IMR-90 (cell line): ENCODE data around the gene COL13A1. TPM values are rescaled to one million over a fixed set of nuclear protein-coding genes. Genes with fewer than 3 reads are reported as not detected.
A peak's percentile ranks its signal among the peaks of the same experiment; 100 is the strongest.

Source experiments
- ATAC-seq: fragments of 200-7000 bp; cut with Tn5 transposase; 2 replicates; pipeline ENCODE4 v1.9.1; 2020; ENCODE audit warnings: low read depth, mild to moderate bottlenecking, moderate library complexity
- BruUV-seq: library from RNA; stranded (reverse); fragments of 400-500 nt; replicated peaks from 2 replicates; lab custom pipeline; 2021; lab: Mats Ljungman, UMichigan
- CTCF ChIA-PET: fragments of 300-600 bp; formaldehyde crosslinking; extraction: SDS; loops from one replicate; lab custom pipeline; 2021; ENCODE audit warnings: antibody characterized with exemption; lab: Yijun Ruan, JAX
- POLR2A ChIA-PET: fragments of 300-600 bp; sonication (Branson Sonifier 250); formaldehyde crosslinking; loops from one replicate; lab custom pipeline; 2022; ENCODE audit warnings: antibody characterized with exemption; ENCODE audit not compliant: unreplicated experiment; lab: Charles Lee
- DNase-seq: peaks from one replicate; pipeline ENCODE4 v3.0.0; 2013
- H2AFZ ChIP-seq: replicated peaks from 2 replicates; pipeline ENCODE3; 2013; ENCODE audit warnings: low read length, mild to moderate bottlenecking; ENCODE audit not compliant: poor library complexity
- H2AK5ac ChIP-seq: 2 replicates; pipeline ENCODE4 v1.6.1; 2013; ENCODE audit warnings: low read depth, low read length, inconsistent platforms
- H2AK9ac ChIP-seq: replicated peaks from 2 replicates; pipeline ENCODE3; 2013; ENCODE audit warnings: mild to moderate bottlenecking, low read depth, low read length, moderate library complexity; ENCODE audit not compliant: poor library complexity
- H2BK120ac ChIP-seq: 2 replicates; pipeline ENCODE4 v1.6.1; 2013; ENCODE audit warnings: low read depth, low read length, inconsistent platforms
- H2BK15ac ChIP-seq: 3 replicates; pipeline ENCODE4 v1.6.1; 2013; ENCODE audit warnings: low read depth, low read length, inconsistent platforms
- H2BK20ac ChIP-seq: 2 replicates; pipeline ENCODE4 v1.6.1; 2013; ENCODE audit warnings: low read depth, mild to moderate bottlenecking, inconsistent platforms, low read length, moderate library complexity
- H2BK5ac ChIP-seq: 2 replicates; pipeline ENCODE4 v1.6.1; 2013; ENCODE audit warnings: mild to moderate bottlenecking, low read depth, low read length, inconsistent platforms; ENCODE audit not compliant: poor library complexity, severe bottlenecking
- H3K14ac ChIP-seq: replicated peaks from 2 replicates; pipeline ENCODE4 v1.6.1; 2013; ENCODE audit warnings: low read depth, low read length, inconsistent platforms
- H3K18ac ChIP-seq: 2 replicates; pipeline ENCODE4 v1.6.1; 2013; ENCODE audit warnings: low read depth, low read length, control low read depth
- H3K23ac ChIP-seq: 2 replicates; pipeline ENCODE4 v1.6.1; 2013; ENCODE audit warnings: low read depth, low read length, inconsistent platforms
- H3K27ac ChIP-seq: 2 replicates; pipeline ENCODE4 v1.5.1; 2013; ENCODE audit warnings: mild to moderate bottlenecking, control low read depth, low read length; ENCODE audit not compliant: insufficient read depth
- H3K27me3 ChIP-seq: 2 replicates; pipeline ENCODE4 v1.6.1; 2013; ENCODE audit warnings: low read length; ENCODE audit not compliant: control insufficient read depth, insufficient read depth
- H3K36me3 ChIP-seq: 2 replicates; pipeline ENCODE4 v1.6.1; 2013; ENCODE audit warnings: low read length, mixed read lengths; ENCODE audit not compliant: control insufficient read depth, insufficient read depth
- H3K4ac ChIP-seq: 2 replicates; pipeline ENCODE4 v1.6.1; 2013; ENCODE audit warnings: low read depth, low read length, inconsistent platforms
- H3K4me1 ChIP-seq: 2 replicates; pipeline ENCODE4 v1.6.1; 2013; ENCODE audit warnings: low read length, mixed read lengths; ENCODE audit not compliant: control insufficient read depth, insufficient read depth
- H3K4me2 ChIP-seq: 2 replicates; pipeline ENCODE4 v1.6.1; 2013; ENCODE audit warnings: low read depth, mild to moderate bottlenecking, control low read depth, low read length, moderate library complexity
- H3K4me3 ChIP-seq: 2 replicates; pipeline ENCODE4 v1.5.1; 2013; ENCODE audit warnings: low read depth, mild to moderate bottlenecking, control low read depth, low read length, moderate library complexity; ENCODE audit not compliant: insufficient read depth
- H3K56ac ChIP-seq: 2 replicates; pipeline ENCODE4 v1.6.1; 2013; ENCODE audit warnings: low read length, inconsistent platforms; ENCODE audit not compliant: insufficient read depth; ENCODE audit errors: extremely low read depth
- H3K79me1 ChIP-seq, 2 experiments: 2 replicates each; pipeline ENCODE4 v1.6.1; 2013; ENCODE audit warnings: low read length in 2 of 2, inconsistent platforms in 1 of 2, low read depth in 1 of 2
- H3K9ac ChIP-seq: 2 replicates; pipeline ENCODE4 v1.6.1; 2013; ENCODE audit warnings: low read depth, low read length, control low read depth
- H3K9me1 ChIP-seq: 2 replicates; pipeline ENCODE4 v1.6.1; 2013; ENCODE audit warnings: low read length, inconsistent platforms; ENCODE audit not compliant: insufficient read depth
- H3K9me3 ChIP-seq: 2 replicates; pipeline ENCODE4 v1.6.1; 2013; ENCODE audit warnings: low read length; ENCODE audit not compliant: control insufficient read depth, insufficient read depth
- H4K20me1 ChIP-seq: 2 replicates; pipeline ENCODE4 v1.6.1; 2013; ENCODE audit warnings: low read length, inconsistent platforms; ENCODE audit not compliant: insufficient read depth
- H4K5ac ChIP-seq: 2 replicates; pipeline ENCODE4 v1.6.1; 2013; ENCODE audit warnings: mild to moderate bottlenecking, low read depth, low read length, control low read depth
- H4K8ac ChIP-seq, 2 experiments: 2 replicates each; pipeline ENCODE4 v1.6.1; 2013; ENCODE audit warnings: low read depth in 2 of 2, low read length in 2 of 2, control low read depth in 1 of 2, inconsistent platforms in 1 of 2
- H4K91ac ChIP-seq: 2 replicates; pipeline ENCODE4 v1.6.1; 2013; ENCODE audit warnings: low read depth, low read length, inconsistent platforms; ENCODE audit not compliant: insufficient read depth
- BHLHE40 ChIP-seq: fragments of 150-350 bp; IDR thresholded peaks from 2 replicates; pipeline ENCODE4 v1.6.1; 2016; ENCODE audit warnings: mild to moderate bottlenecking, low read depth, low read length
- CEBPB ChIP-seq: IDR thresholded peaks from 2 replicates; pipeline ENCODE4 v1.6.1; 2012; ENCODE audit warnings: low read depth, low read length, improper control_type of control experiment
- CHD1 ChIP-seq: IDR thresholded peaks from 2 replicates; pipeline ENCODE4 v1.6.1; 2012; ENCODE audit warnings: low read depth, low read length, improper control_type of control experiment
- FOS ChIP-seq: fragments of 150-350 bp; IDR thresholded peaks from 2 replicates; pipeline ENCODE4 v1.6.1; 2016; ENCODE audit warnings: low read depth, low read length
- MAFK ChIP-seq: IDR thresholded peaks from 2 replicates; pipeline ENCODE4 v1.6.1; 2012; ENCODE audit warnings: low read depth, low read length, improper control_type of control experiment
- MAZ ChIP-seq: IDR thresholded peaks from 2 replicates; pipeline ENCODE4 v1.6.1; 2012; ENCODE audit warnings: low read depth, mild to moderate bottlenecking, low read length, improper control_type of control experiment, moderate library complexity, borderline replicate concordance
- POLR2A ChIP-seq: IDR thresholded peaks from 2 replicates; pipeline ENCODE4 v1.6.1; 2012; ENCODE audit warnings: mild to moderate bottlenecking, low read depth, low read length
- RAD21 ChIP-seq: IDR thresholded peaks from 2 replicates; pipeline ENCODE4 v1.6.1; 2012; ENCODE audit warnings: low read length, improper control_type of control experiment
- RCOR1 ChIP-seq: IDR thresholded peaks from 2 replicates; pipeline ENCODE4 v1.6.1; 2012; ENCODE audit warnings: mild to moderate bottlenecking, low read length, improper control_type of control experiment; ENCODE audit not compliant: insufficient replicate concordance
- RFX5 ChIP-seq: IDR thresholded peaks from 2 replicates; pipeline ENCODE4 v1.8.0; 2012; ENCODE audit warnings: low read depth, mild to moderate bottlenecking, low read length, moderate library complexity
- SMC3 ChIP-seq: fragments of 150-350 bp; IDR thresholded peaks from 2 replicates; pipeline ENCODE4 v1.6.1; 2016; ENCODE audit warnings: low read depth, mild to moderate bottlenecking, antibody characterized with exemption, low read length, moderate library complexity
- WGBS, 2 experiments: methylation state at CpG; one replicate each; pipeline versions ENCODE4 v1.1.5 to v1.1.7; 2013; ENCODE audit warnings: missing lambda C conversion rate in 2 of 2; ENCODE audit not compliant: insufficient read length in 1 of 2; ENCODE audit errors: extremely low coverage in 2 of 2; 5-methylcytosine and 5-hydroxymethylcytosine counted together
- dilution Hi-C: fragments of 300-500 bp; cut with HindIII; formaldehyde crosslinking; loops from one replicate; pipeline ENCODE4 v1.14.3; 2018; ENCODE audit warnings: low sequenced_read_pairs; ENCODE audit not compliant: unreplicated experiment
- in situ Hi-C: fragments of 300-500 bp; cut with MboI; formaldehyde crosslinking; loops from 3 replicates; pipeline ENCODE4 v1.14.3; 2019; ENCODE audit warnings: low sequenced_read_pairs, inconsistent platforms, mixed read lengths
- intact Hi-C: fragments of 100-400 bp; cut with micrococcal nuclease; formaldehyde crosslinking; loops from 2 replicates; pipeline ENCODE4 v1.10.0; 2022
- polyA plus RNA-seq, 3 experiments: library from polyadenylated mRNA; depleted of rRNA; stranded (reverse); fragments of >200 nt; gene quantifications; 2 replicates each; pipeline ENCODE4 v1.2.3, GENCODE V29; 2012; ENCODE audit warnings: low replicate concordance in 1 of 3
- total RNA-seq: library from RNA; depleted of rRNA; stranded (reverse); fragments of >200 nt; gene quantifications from 2 replicates; pipeline ENCODE4 v1.2.3, GENCODE V29; 2012
- TF ChIP-seq, protein P1 (sequence below): conservative IDR thresholded peaks from 2 replicates; pipeline ENCODE4 v1.5.1; 2012; ENCODE audit warnings: mild to moderate bottlenecking, low read depth, low read length, improper control_type of control experiment

Gene COL13A1
- total and polyA plus RNA-seq, 2 of the 4 experiments (the other 2 are of a cell fraction): 12.2 to 31.3 TPM

DNA sequence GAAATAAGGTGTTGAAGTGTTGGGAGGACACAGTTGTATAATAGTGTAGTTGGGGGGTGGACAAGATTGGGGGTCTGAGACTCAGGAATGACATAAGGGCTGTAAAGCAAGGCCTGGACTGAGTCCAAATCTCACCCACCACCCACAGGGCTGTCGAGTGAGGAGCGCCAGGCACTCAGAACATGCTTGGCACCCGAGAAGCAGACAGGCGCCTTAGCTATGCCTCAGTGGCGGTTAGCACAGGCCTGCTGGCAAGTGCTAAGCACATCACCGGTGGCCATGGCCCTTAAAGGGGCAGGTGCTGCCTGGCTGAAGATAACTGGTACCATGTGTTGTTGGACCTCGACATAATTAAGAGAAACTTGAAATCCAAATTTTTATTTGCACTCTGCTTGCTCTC, 90.7 kb downstream of the COL13A1 start:
- Histone ChIP-seq H3K79me1 (no peaks in the 10 kb centered on the region), H3K9me3 (no peaks in the 10 kb centered on the region), H3K4me3 (no peak overlapping the region), H2AFZ (peak overlapping the region; percentile 56), H3K36me3 (peaks cover 3% of the 10 kb centered on the region; the same call in 1 of the 2 replicates), H2BK120ac (no peak overlapping the region), H3K4ac (no peak overlapping the region), H3K56ac (no peak overlapping the region), H4K5ac (no peak overlapping the region), H3K4me2 (no peak overlapping the region), H2BK5ac (no peak overlapping the region), H3K9ac (no peak overlapping the region), H4K91ac (no peak overlapping the region), H2BK20ac (no peak overlapping the region), H3K23ac (no peak overlapping the region), H3K18ac (no peak overlapping the region), H2AK9ac (no peak overlapping the region), H3K27ac (no peak overlapping the region), H2AK5ac (no peak overlapping the region), H4K20me1 (0 out of 2 replicates have a peak, but pooled peaks cover 4% of the 10 kb centered on the region), H3K9me1 (peaks cover 15% of the 10 kb centered on the region), H3K4me1 (peaks cover 10% of the 10 kb centered on the region; the same call in 1 of the 2 replicates), H2BK15ac (no peak overlapping the region), H3K14ac (no peak overlapping the region), H4K8ac (no peak overlapping the region), H3K27me3 (no peaks in the 10 kb centered on the region)
- in situ Hi-C loops (no loop called here), intact Hi-C loops (no loop called here), dilution Hi-C loops (no loop called here)
- TF ChIP-seq RCOR1 (no peak), RAD21 (no peak), MAZ (no peak), CEBPB (no peak), MAFK (no peak), POLR2A (no peak), FOS (no peak), BHLHE40 (no peak), CHD1 (no peak), SMC3 (no peak), RFX5 (no peak)
- TF ChIP-seq, protein P1, sequence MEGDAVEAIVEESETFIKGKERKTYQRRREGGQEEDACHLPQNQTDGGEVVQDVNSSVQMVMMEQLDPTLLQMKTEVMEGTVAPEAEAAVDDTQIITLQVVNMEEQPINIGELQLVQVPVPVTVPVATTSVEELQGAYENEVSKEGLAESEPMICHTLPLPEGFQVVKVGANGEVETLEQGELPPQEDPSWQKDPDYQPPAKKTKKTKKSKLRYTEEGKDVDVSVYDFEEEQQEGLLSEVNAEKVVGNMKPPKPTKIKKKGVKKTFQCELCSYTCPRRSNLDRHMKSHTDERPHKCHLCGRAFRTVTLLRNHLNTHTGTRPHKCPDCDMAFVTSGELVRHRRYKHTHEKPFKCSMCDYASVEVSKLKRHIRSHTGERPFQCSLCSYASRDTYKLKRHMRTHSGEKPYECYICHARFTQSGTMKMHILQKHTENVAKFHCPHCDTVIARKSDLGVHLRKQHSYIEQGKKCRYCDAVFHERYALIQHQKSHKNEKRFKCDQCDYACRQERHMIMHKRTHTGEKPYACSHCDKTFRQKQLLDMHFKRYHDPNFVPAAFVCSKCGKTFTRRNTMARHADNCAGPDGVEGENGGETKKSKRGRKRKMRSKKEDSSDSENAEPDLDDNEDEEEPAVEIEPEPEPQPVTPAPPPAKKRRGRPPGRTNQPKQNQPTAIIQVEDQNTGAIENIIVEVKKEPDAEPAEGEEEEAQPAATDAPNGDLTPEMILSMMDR: no peak
- WGBS, 2 experiments: 94% methylated on average over 3 of the region's 7 CpGs; no CpG with 5 or more reads in 1 of the 2 experiments
- ATAC-seq (no peak), DNase-seq (no peak)
- CTCF ChIA-PET: no interaction called here
- BruUV-seq: no TSS peak
- POLR2A ChIA-PET: no interaction called here
